Hepatic stellate cell (primary cell): ENCODE measurements around the gene ZNF782.
"Not testable (repeated sequence)": the region's sequence is repeated elsewhere in the genome, so short reads cannot be mapped to it uniquely, and the experiment has no call there.

Experiments
- DNase-seq: peaks from one replicate; pipeline ENCODE4 v3.0.0; 2011; ENCODE audit warnings: low spot score

ZNF782 gene

DNA sequence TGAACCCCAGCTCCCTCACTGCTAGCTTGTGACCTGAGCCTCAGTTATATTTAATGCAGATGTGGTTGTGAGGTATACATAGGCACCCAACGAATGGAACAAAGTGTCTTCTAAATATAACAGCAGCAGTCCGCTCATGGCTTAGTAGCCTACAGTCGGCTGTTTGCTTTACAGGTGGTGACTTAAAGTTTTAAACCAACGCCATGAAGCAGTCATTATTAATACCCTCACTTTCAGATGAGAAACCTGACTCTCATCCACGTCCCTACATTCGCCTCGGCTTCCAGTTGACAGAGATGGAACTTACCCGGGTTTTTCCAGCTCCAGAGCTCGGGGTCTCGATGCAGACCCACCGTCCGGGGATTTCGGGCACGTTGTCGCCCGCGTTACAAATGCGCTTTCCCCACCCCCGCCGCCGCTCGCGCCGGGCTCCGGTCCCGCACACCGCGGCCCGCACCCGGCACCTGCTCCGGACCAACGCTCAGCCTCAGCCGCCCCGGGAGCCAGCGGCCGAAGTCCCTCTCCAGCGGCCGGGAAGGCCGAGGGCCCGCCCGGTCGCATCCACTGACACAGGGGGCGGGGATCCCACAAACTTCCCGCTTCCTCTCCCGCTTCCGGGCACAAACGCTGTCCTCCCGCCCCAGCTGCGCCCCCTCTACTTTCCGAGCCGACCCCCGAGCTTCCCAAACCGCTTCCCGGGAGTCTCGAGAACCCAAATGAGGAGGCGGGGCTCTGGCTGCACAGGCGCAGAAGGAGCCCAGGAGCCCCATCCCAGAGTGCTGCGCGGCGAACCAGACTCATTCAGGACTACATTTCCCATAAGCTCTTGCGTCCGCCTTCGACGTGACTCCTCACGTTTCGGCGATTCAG, at the start of gene ZNF782:
Gene ZNF782, minus strand, starts transcription at position 734 of the 870 bp plus-strand sequence. CDS start 2,553 bp downstream, outside the sequence.
- DNase-seq = peak; percentile 88

DNA sequence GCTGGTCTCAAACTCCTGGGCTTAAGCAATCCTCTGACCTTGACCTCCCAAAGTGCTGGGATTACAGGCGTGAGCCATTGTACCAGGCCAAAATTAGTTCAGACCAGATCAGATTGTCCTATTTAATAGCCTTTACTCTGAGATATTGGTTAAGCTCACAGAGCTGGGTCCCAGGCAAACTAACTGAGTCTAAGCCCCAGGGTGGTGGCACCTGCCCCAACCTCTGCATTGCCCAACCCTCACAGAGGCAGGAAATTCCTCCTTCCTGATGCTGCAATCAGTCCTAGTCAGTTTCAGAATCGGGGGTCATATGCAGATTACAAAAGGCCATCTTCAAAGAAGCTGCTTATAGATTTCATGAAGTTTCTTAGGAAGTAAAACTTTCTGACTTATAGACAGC, 45.7 kb upstream of the ZNF782 start:
- not testable (repeated sequence) for DNase-seq

DNA sequence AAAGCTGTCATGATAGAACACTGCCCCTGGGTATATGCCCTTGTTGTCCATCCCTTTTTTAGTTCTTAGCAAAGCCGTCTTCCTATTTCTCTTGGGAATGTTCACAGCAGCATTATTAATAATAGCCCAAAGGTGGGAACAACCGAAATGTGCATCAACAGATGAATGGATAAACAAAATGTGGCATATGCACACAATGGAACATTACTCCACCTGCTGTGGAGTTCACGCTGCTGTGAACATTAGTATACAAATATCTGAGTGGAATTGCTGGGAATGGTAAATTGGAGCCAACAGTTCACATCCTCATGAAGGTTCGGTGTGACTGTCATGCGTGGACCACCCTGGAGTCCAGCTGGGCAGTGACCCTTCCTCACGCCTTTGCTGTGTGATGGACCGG, 37.8 kb upstream of the ZNF782 start:
- DNase-seq = no peak

DNA sequence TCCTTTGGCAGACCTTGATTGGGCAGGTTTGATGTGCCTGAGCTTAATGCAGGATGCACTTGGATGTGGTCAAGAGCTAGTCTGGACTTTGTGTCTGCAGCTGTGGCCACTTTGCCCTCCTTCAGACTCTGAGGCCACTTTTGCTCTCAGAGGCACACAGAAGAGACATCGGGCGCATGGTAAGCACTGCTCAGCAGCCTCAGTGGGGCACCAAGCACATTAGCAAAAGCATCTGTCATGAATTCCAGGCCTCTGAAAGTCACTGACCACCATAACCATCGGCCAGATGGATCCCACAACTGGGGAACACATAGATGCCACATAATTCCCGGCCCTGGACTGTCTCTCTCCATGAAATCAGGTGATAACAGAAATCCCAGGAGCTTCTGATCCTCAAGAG, 34.3 kb upstream of the ZNF782 start:
- DNase-seq = no peak

DNA sequence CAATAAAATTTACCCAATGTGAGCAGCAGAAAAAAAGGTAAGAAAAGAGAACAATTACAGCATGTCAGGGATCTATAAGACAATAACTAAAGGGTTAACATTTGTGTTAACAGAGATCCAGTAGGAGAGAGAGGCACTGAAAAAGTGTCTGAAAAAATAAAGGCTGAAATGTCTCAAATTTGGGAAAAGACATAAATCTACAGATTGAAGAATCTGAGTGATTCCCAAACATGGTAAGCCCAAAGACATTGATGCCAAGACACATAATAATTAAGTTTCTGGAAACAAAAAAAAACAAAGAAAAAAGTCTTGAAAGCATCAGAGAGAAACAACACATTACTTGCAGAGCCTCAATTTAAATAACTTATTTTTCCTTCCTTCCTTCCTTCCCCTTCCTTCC, 31.1 kb upstream of the ZNF782 start:
- no peak for DNase-seq

DNA sequence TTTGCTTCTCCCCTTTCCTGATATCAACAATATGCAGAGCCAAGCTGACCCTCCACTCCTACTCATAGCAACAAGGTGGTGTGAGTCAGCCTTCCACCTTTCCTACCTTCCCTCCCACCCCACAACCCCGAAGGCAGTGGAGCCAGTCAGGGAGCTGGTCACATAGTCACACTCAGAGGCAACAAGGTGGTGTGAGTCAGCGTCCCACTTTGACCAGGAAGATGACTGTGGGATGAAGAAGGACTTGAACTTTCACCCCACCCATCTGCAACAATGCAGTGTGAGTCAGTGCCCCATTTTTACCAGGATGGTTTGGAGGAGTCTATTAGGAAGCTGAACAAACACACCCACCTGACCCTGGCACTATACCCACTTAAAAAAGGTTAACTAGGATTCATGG, 30.1 kb upstream of the ZNF782 start:
- DNase-seq = peak; percentile 53

DNA sequence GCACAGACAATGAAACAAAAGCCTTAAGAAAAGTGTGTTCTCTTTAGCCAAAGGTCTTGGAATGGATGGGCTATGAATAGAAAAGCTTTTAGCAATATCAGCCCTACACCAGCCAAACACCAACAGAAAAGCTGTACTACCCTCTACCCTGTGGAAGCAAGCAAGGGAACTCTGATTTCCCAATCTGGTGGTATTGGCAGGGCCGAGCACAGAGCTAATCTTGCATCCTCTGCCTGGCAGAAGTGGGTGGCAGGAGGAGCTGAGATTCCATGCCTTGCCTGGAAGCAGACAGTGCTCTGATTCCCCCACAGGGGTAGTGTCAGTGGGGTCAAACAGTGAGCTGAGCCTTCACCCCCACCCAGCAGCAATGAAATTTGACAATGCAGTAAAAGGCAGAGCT, 29.6 kb upstream of the ZNF782 start:
- no peak for DNase-seq

DNA sequence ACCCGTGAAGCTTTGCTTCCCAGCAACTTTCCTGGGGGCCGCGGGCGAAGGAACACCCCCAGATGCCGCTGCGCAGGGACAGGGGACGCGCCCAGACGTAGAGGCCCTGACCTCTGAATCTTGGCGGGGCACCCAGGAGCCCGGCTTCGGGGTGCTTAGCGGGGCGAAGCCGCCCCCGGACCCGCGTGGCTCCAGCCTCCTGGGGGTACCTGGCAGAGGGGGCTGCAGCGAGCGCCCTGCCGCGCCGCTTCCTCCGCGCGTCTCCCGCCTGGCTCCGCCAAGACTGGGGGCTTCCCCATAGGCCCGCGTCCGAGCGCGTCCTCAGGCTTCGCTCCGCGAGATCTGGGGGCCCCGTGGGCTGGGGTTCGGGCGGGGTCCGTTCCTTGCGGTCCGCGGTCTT, 23.0 kb upstream of the ZNF782 start:
- no peak for DNase-seq

DNA sequence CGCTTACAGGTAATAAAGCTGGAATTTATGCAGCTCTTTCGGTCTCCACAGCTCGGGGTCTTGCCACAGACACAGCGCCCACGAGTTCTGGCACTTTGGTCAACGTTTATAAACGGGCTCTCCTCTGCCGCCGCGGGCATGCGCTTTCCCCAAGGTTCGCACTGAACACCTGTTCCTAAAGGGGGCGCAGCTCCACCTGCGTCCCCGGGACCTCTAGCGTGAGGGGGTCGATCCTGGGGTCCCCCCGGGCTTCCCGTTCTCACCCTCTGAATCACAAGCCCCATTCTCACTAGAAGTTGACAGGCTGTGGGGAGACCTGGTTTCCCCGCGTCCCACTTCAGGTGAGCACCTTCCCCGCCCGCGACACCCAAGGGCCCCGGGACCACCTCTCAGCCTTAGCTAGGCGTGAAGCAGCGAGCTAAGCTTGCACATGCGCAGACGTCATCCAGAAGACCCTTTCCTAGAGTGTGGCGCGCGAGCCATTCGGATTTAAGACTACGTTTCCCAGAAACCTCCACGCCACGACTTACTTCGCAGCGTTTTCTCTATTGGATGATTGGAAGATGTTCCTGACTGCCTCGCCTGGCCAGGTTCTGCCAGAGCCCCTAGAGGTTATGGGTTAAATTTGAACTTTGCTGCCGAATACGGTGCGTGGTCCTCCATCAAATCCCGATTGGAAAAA, 21.3 kb upstream of the ZNF782 start:
- DNase-seq = peak; percentile 19

DNA sequence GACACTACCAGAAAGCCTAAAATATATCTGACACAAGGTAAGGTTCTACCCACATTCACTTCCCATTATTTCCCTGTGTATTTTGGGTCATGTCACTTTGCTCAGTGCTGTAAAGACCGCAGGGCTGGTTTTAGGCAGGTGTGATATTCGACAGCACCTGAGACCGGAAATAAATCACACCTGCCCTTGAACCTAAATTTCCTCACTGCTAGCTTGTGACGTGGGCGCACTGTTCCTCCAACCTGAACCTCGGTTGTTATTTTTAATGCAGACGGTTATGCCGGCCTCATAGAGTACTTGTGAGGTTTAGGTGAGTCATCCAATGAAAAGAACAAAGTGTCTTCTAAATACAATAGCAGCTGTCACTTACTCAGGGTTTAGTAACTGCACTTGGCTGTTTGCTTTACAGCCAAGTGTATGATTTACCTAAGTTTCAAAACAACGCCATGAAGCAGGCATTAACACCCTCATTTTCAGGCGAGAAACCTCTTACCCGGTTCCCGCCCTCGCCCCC, 20.7 kb upstream of the ZNF782 start:
- DNase-seq = no peak

DNA sequence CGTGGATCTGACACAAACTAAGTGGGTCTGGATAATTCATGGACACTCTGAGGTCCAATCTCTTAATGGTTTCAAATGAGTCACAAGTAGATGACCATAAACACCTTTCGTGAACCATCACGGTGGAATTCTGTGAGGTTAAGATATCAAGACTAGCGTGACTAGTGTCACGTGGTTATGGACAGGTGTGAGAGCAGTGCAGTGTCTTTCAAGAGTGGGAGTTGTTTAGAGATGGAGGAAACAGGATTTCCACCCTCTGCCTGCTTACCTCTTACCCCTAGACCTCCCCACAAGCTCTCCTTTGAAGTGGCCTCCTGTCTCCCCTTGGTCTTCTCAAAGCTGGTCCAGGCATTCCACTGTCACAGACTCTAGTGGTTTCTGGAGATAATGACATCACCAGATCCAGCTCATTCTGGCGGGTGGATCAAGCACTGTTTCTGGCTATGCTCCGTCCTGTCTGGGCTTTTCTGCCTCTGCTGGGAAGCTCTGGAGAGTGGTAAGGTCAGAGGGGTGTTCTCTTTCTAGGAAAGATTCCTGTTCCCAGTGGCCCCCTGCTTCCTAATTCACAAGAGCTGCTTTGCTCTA, 20.0 kb upstream of the ZNF782 start:
- no peak for DNase-seq

DNA sequence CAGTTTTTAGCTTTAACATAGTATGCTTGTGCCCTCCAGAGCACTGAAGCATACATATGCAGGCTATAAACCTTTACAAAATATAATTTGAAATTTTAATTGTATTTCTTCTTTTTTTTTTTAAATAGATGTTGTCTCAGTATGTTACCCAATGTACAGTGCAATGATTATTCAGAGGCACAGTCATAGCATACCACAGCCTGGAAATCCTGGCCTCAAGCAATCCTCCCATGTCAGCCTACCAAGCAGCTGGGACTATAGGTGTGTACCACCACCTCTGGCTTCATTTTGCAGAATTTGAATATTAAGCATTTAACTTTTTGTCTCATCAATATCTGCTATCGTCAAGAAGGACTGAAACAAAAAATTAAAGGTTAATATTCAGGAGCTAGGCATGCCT, 16.9 kb upstream of the ZNF782 start:
- no peak for DNase-seq

DNA sequence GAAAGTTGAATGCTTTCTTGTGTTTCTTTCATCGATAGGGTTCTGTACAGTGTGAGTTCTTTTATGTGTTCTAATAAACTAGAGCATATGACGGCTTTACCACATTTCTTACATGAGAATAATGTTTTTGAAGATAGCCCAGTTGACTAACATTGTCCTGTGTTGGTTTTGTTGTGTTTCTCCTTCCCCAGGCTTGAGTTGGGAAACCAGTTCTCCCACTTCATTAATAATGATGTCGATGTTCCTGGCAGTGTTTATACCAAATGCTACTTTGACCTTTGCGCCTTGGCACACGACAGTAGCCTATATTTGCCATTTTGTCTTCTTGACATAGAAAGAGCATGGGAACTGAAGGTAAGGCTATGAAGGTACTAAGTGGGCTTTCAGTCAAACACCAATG, 14.4 kb upstream of the ZNF782 start:
- DNase-seq = no peak

DNA sequence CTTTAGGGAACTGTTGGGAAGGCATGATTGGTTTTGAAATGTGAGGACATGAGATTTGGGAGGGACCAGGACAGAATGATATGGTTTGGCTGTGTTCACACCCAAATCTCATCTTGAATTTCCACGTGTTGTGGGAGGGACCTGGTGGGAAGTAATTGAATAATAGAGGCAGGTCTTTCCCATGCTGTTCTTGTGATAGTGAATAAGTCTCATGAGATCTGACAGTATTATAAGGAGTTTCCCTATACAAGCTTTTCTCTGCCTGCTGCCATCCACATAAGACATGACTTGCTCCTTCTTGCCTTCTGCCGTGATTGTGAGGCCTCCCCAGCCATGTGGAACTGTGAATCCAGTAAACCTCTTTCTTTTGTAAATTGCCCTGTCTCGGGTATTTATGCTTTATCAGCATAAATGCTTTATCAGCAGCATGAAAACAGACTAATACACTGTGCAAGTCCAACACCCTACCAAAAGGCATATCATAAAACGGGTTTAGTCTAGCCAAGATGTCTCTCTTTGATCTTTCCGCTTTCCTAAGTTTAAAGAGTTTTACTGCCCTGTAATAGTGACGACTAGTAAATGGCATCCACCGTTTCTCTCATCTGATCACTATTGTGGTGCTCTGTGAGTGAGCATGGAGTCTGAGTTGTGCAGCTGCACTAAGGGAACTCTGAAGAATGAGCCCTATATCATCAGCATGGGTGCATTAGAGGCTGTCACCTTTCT, 12.9 kb upstream of the ZNF782 start:
- DNase-seq = no peak

DNA sequence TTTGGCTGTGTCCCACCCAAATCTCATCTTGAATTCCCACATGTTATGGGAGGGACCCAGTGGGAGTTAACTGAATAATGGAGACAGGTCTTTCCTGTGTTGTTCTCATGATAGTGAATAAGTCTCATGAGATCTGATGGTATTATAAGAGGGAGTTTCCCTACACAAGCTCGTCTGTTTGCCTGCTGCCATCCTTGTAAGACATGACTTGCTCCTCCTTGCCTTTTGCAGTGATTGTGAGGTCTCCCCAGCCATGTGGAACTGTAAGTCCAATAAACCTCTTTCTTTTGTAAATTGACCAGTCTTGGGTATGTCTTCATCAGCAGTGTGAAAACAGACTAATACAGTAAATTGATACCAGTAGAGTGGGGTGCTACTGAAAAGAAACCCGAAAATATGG, 10.9 kb upstream of the ZNF782 start:
- DNase-seq = not testable (repeated sequence)

DNA sequence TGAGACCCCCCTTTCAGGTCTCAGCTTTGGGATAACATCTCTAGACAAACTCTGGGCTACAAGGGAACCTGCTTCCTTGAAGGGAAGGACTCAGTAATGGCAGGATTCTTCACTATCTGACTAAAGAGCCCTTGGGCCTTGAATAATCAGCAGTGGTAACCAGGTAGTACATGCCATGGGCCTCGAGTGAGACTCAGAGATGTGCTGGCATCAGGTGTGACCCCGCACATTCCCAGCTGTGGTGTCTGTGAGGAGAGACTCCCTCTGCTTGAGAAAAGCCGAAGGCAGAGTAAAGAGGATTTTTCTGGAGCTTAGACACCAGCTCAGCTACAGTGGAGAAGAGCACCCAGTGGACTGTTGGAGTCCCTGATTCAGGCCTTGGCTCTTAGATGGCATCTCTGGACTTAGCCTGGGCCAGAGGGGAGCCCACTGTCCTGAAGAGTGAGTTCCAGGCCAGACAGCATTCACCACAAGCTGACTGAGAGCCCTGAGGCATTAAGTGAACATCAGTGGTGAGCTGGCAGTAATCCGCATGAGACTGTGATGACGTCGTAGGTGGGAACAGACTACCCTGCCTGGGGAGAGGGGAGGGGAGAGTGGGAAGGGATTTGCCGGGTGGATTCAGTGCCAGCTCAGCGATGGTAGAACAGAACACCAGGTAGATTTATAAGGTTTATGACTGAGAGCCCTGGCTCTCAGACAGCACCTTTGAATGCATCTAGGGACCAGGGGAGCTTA, 5.3 kb upstream of the ZNF782 start:
- no peak for DNase-seq

DNA sequence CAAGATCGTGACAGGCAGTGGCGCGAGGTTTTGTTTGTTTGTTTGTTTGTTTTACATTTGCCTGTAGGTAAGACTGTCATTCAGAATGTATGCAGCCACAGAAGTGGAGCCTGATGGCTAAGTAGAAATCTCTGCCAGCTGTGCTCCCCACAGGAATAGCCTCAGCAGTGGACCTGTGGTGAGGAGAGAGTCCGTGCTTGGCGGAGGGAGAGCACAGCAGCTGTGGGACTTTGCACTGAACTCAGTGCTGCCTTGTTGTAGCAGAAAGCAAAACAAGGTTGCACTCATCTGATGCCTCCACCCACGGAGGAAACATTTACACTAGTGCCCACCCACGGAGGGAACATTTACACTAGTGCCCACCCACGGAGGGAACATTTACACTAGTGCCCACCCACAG, 4.4 kb upstream of the ZNF782 start:
- no peak for DNase-seq

DNA sequence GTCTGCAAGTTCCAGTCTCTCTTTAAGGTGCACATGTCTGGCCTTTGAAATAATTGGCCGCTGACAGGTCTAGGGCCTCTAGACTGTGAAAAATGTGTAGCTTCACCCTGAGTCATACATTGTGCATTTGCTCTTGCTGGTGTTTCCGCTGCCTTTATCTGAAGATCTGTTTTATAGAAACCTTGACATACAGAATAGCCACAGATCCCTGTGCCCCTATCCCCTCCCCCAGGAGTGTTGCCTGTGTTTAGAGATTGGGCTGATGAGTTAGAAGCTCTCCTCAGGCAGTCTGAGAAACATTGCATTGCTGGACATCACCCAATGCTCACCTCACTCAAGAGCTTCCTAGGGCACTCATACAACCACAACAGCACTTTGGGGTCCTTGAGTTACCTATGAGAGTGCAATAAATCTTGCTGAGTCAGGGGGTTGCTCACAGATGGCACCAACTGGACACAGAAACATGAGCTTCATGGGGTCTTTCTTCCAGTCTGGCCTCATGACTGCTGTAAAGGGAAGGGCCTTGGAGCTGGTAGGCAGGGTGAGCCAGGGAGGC, 3.8 kb upstream of the ZNF782 start:
- no peak for DNase-seq

DNA sequence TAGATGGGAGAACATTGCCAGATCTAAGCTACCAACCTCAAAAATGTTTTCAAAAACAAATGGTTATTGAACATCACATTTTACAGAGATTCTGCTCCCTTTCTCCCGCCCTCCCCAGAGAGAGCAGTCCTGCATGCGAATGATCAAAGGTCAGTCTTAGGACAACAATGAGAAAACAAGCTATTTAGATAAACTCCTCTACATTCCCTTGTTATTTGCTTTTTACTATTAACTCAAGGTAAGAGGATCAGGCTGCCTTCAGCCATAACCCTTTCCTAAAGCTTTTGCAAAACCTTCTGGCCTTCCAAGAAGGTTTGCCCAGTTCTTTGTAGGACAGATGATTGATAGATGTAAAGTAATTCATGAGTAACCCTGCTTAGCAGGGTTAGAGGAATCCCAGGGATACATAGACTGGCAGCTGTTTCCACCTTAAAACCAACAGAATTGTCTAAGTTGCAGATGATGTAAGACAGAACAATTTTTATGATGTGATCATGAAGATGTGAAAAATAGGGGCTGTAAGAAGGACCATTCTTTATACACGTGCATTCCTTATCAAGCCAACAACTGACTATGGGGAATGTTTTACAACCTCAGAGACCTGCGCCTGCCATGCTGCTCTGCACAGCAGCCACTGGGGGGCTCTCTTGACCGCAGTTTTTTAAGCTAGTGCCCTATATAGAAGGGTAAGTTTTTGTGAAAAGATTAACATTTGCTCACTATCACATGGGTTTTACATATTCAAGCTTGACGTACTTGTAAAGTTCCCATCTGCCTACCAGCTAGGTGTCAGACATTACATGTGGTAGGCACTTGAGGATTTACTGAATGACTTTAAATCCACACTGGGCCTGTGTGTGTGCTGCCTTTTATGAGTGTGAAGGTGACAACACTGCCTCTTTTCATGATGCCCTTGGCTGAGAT, 2.3 kb upstream of the ZNF782 start:
- DNase-seq = peak; percentile 27

DNA sequence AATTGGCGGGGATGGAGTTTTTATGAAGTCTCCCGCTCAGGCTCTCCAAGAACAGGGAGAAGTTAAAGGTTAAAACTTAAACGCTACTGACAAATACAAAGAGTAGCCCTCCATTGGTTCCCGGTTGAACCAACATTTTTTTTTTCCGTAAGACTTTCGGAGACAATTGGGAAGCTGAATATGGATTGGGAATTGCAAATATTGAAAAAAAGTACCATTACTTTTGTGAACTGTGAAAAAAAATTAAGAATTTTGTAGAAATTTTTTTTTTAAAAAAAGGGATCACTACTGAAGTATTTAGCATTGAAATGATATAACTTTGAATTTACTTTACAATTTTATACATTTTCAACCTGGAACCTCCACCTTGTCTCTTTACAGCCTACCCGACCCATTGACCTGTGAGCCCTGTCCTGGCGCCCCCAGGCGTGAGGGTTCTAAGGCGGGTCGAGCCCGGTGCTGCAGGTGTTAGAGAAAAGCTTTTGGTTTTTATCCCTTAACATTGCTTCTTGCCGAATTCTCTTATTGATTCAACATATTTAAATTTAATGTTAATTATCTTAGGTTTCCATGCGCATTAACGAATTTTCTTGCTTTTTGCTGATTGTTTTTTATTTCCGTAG, 448 bp upstream of the ZNF782 start:
- no peak for DNase-seq
